Stimulated activated CD8-positive, alpha-beta memory T cell treated with anti-CD3 and anti-CD28 coated beads, Interleukin-2, amount 100 ng/mL, for 1 hour (primary cell): ENCODE measurements around the gene DHX57.
A peak's percentile ranks its signal among the peaks of the same experiment; 100 is the strongest.

ENCODE experiments used
- DNase-seq, 2 donors: peaks; one replicate each; pipeline ENCODE4 v3.0.0-alpha.2; 2020; ENCODE audit warnings: low read depth in 2 of 2

DHX57 gene

DNA sequence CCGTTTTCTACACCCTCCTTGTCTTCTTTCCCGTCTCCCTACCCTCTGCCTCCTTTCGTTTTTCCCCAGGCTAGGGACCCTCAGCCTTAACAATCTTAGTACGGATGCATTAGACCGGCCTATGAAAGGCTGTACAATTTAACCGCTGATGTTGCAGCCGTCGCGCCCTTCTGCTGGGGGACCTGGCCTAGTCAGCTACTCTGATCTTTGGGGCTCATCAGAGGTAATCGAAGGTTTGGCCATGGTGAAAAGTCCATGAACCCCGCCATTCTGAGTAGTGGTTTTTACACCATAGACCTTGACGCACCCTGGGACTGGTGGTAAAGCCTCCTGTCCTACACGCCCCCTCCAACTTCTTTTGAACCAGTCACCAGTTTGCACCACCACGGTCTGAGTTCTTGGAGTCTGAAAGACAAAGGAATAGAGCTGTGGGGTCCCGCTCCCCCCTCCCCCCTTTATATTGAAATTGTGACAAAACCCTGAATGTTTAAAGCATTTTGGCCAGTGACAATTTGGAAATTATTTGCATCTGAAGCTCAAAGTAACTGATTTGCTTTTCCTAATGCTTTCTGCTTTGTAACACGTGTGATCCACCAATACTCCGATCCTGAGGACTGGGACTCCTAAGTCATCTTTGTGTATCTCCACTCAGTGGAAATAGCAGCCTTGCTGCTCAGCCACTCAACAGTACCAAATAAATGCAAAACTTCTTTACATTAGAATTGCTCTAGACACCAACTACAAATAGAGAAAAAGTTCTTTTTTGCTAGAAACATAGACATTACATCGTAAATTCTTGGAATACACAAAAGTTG lies 123.9 kb downstream of the DHX57 start:
- no peak for DNase-seq

DNA sequence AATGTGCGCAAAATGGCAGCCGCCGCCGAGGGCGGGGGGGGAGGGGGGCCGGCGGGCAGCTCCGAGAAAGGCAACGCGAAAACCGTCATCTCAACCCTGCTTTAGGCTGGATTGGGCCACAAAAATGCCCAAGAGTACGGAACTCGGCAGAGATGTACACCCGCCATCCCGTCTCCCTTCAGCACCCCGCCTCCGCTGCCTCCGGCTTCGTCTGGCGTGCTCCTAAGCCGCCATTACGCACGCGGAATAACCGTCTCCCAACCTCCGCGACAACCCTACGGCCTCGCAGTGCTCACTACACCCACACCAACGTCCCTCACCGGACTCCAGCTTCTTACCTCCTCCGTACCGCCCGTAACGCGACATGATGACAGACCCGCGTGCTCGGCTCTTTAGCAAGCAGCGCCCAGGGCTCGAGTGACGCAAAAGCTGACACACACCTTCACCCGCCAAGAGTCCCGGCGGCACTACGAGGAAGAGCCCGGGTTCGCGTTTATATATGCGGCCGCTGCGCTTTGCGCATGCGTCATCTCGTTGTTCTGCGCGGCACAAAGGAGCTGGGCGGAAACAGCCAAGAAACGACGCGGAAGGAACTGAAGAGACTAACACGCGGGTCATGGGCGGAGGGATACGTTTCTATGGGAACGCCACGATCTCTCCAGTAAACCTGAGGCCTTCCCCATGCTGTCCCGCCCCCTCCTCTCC lies 124.7 kb downstream of the DHX57 start, which contains the start of gene SRSF7:
Gene SRSF7, minus strand, starts transcription at position 471 of the 705 bp plus-strand sequence. Its CDS starts 105 bp downstream, at position 366.
- DNase-seq, result peak; percentile 95 to 96

GRCh38 chr2:38750011-38750890 lies 125.5 kb downstream of the DHX57 start:
- DNase-seq, result peak in 1 of 2 donors; percentile 20

DNA sequence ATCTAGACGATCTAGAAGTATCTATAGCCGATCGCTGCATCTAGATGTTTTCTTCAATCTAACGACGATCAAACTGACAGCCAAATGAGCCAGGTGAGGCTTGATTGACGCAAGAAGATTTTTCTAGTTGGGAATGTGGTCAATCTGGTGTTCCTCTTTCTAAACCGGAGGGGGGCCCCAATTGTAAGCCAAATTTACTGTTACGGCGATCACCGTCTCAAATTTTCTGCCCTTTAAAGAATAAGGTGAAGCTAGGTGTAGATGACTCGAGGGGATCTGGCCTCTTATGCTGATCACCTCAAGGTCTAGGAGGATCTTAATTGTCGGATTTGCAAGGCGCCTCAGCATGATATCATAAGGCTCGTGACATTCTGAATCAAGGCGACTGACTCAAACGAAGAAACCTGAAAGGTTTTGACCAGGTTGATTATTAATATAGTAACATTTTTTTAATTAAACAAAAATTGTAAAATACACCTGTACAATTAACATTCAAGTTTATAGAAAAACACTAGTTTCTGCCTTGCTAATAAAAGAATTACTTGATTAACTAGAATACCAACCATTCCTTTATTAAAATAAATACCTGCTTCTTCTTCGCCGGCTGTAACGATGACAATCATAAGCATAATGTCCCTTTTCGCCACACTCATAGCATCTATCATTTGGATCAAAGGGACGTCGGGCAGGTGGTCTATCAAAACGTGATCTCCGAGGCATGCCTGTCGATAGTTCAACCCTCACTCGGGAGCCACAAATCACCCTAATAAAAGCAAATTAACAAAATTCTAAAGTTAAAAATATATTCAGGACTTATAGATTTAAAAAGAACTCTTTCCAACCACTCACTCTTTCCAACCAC lies 126.6 kb downstream of the DHX57 start:
- DNase-seq, result no peak

DNA sequence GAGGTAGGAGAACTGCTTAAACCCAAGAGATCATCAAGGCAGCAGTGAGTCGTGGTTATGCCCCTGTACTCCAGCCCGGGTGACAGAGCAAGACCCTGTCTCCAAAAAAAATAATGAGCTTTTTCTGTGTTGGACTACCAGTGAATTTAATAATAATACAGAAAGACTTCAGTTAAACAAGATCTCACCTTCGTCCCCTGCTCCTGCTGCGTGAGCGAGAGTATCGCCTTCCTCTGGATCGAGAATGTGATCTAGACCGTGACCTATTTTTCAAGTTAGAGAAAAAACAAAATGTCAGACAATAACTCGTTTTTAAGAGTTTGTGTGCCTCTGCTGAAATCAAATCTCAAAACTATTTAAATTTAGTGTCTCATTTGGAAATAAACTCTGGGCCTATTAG lies 127.3 kb downstream of the DHX57 start:
- no peak for DNase-seq

GRCh38 chr2:38747819-38748218 lies 127.9 kb downstream of the DHX57 start:
- no peak for DNase-seq
